ENCODE measurements around the gene DCDC2C.
"Not testable (repeated sequence)": the region's sequence is repeated elsewhere in the genome, so short reads cannot be mapped to it uniquely, and the experiment has no call there.

DCDC2C gene

GRCh38 chr2:3771576-3771975 lies 68.2 kb downstream of the DCDC2C start:
- no peak for DNase-seq (ENCODE audit: low read depth, low spot score)

GRCh38 chr2:3774336-3774735 lies 71.0 kb downstream of the DCDC2C start:
- no peak for DNase-seq (ENCODE audit: low read depth, low spot score)

GRCh38 chr2:3776311-3776710 lies 72.9 kb downstream of the DCDC2C start:
- no peak for DNase-seq (ENCODE audit: low read depth, low spot score)

GRCh38 chr2:3777966-3778365 lies 74.6 kb downstream of the DCDC2C start:
- no peak for DNase-seq (ENCODE audit: low read depth, low spot score)

- DNase-seq (ENCODE audit: low read depth, low spot score): no peak
Observed at GRCh38 chr2:3778851-3779495, 75.6 kb downstream of the DCDC2C start.

GRCh38 chr2:3779496-3780049 lies 76.2 kb downstream of the DCDC2C start:
- DNase-seq (ENCODE audit: low read depth, low spot score): no peak

GRCh38 chr2:3780477-3781402 lies 77.4 kb downstream of the DCDC2C start:
- peak; percentile 12 for DNase-seq (ENCODE audit: low read depth, low spot score)

- no peak for DNase-seq (ENCODE audit: low read depth, low spot score)
Observed at GRCh38 chr2:3784731-3785130, 81.4 kb downstream of the DCDC2C start.

GRCh38 chr2:3785220-3785889 lies 82.0 kb downstream of the DCDC2C start:
- DNase-seq (ENCODE audit: low read depth, low spot score): no peak

GRCh38 chr2:3785890-3786273 lies 82.5 kb downstream of the DCDC2C start:
- DNase-seq (ENCODE audit: low read depth, low spot score): no peak

- DNase-seq (ENCODE audit: low read depth, low spot score): no peak
Observed at GRCh38 chr2:3787768-3788167, 84.4 kb downstream of the DCDC2C start.

GRCh38 chr2:3789256-3789655 lies 85.9 kb downstream of the DCDC2C start:
- DNase-seq (ENCODE audit: low read depth, low spot score): no peak

GRCh38 chr2:3793249-3793648 lies 89.9 kb downstream of the DCDC2C start:
- DNase-seq (ENCODE audit: low read depth, low spot score): no peak

GRCh38 chr2:3801506-3801905 lies 98.1 kb downstream of the DCDC2C start:
- no peak for DNase-seq (ENCODE audit: low read depth, low spot score)

GRCh38 chr2:3805201-3805939 lies 102.0 kb downstream of the DCDC2C start:
- DNase-seq (ENCODE audit: low read depth, low spot score): no peak

- no peak for DNase-seq (ENCODE audit: low read depth, low spot score)
Observed at GRCh38 chr2:3806168-3806567, 102.8 kb downstream of the DCDC2C start.

GRCh38 chr2:3806730-3807129 lies 103.4 kb downstream of the DCDC2C start:
- no peak for DNase-seq (ENCODE audit: low read depth, low spot score)

- DNase-seq (ENCODE audit: low read depth, low spot score): no peak
Observed at GRCh38 chr2:3807853-3808252, 104.5 kb downstream of the DCDC2C start.

GRCh38 chr2:3814706-3815245 lies 111.4 kb downstream of the DCDC2C start:
- no peak for DNase-seq (ENCODE audit: low read depth, low spot score)

- DNase-seq (ENCODE audit: low read depth, low spot score): not testable (repeated sequence)
Observed at GRCh38 chr2:3817144-3817543, 113.8 kb downstream of the DCDC2C start.

- DNase-seq (ENCODE audit: low read depth, low spot score): no peak
Observed at GRCh38 chr2:3823748-3824147, 120.4 kb downstream of the DCDC2C start.

Measured in smooth muscle cell of the brain vasculature (primary cell).